Measurements from ENCODE around the gene PGAM2.

The PGAM2 gene

DNA sequence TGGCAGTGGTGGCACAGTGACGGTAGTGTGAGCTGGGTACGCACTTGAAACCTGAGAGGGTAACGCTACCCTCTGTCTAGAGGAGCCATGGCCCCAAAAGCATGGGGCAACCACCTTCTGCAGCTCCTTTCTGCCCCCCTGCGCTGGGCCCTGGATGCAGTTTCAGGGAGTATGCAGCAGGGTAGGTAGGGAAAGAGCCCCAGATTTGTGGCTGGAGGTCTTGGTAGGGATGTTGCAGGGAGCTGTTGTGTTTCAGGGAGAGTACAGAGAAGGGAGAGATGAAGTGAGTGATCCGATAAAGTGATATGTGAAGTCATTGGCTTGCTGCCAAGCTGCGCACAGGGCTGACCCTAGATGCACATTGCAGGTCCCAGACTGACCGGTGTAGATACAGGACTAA, 2.7 kb upstream of the PGAM2 start:
- peak; percentile 0 for ATAC-seq
- 0 out of 2 replicates have a peak, but pooled peaks have one; percentile 10 for TF ChIP-seq TOX (CRISPR knock-in tag; IDR thresholded peaks at IDR 0.05; ENCODE audit: borderline replicate concordance)
- peak; percentile 8; the same call in 1 of the 2 replicates for TF ChIP-seq GLIS3 (CRISPR knock-in tag; IDR thresholded peaks at IDR 0.05)
- TF ChIP-seq, protein P1, sequence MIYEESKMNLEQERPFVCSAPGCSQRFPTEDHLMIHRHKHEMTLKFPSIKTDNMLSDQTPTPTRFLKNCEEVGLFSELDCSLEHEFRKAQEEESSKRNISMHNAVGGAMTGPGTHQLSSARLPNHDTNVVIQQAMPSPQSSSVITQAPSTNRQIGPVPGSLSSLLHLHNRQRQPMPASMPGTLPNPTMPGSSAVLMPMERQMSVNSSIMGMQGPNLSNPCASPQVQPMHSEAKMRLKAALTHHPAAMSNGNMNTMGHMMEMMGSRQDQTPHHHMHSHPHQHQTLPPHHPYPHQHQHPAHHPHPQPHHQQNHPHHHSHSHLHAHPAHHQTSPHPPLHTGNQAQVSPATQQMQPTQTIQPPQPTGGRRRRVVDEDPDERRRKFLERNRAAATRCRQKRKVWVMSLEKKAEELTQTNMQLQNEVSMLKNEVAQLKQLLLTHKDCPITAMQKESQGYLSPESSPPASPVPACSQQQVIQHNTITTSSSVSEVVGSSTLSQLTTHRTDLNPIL (CRISPR knock-in tag; IDR thresholded peaks at IDR 0.05; ENCODE audit: low read depth) = 0 out of 2 replicates have a peak, but pooled peaks have one; percentile 52
- TF ChIP-seq CSDC2 (CRISPR knock-in tag; IDR thresholded peaks at IDR 0.05) = no peak
- TF ChIP-seq, protein P2, sequence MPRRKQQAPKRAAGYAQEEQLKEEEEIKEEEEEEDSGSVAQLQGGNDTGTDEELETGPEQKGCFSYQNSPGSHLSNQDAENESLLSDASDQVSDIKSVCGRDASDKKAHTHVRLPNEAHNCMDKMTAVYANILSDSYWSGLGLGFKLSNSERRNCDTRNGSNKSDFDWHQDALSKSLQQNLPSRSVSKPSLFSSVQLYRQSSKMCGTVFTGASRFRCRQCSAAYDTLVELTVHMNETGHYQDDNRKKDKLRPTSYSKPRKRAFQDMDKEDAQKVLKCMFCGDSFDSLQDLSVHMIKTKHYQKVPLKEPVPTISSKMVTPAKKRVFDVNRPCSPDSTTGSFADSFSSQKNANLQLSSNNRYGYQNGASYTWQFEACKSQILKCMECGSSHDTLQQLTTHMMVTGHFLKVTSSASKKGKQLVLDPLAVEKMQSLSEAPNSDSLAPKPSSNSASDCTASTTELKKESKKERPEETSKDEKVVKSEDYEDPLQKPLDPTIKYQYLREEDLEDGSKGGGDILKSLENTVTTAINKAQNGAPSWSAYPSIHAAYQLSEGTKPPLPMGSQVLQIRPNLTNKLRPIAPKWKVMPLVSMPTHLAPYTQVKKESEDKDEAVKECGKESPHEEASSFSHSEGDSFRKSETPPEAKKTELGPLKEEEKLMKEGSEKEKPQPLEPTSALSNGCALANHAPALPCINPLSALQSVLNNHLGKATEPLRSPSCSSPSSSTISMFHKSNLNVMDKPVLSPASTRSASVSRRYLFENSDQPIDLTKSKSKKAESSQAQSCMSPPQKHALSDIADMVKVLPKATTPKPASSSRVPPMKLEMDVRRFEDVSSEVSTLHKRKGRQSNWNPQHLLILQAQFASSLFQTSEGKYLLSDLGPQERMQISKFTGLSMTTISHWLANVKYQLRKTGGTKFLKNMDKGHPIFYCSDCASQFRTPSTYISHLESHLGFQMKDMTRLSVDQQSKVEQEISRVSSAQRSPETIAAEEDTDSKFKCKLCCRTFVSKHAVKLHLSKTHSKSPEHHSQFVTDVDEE (CRISPR knock-in tag; IDR thresholded peaks at IDR 0.05) = no peak
- TF ChIP-seq ESRRG (CRISPR knock-in tag; IDR thresholded peaks at IDR 0.05) = no peak

DNA sequence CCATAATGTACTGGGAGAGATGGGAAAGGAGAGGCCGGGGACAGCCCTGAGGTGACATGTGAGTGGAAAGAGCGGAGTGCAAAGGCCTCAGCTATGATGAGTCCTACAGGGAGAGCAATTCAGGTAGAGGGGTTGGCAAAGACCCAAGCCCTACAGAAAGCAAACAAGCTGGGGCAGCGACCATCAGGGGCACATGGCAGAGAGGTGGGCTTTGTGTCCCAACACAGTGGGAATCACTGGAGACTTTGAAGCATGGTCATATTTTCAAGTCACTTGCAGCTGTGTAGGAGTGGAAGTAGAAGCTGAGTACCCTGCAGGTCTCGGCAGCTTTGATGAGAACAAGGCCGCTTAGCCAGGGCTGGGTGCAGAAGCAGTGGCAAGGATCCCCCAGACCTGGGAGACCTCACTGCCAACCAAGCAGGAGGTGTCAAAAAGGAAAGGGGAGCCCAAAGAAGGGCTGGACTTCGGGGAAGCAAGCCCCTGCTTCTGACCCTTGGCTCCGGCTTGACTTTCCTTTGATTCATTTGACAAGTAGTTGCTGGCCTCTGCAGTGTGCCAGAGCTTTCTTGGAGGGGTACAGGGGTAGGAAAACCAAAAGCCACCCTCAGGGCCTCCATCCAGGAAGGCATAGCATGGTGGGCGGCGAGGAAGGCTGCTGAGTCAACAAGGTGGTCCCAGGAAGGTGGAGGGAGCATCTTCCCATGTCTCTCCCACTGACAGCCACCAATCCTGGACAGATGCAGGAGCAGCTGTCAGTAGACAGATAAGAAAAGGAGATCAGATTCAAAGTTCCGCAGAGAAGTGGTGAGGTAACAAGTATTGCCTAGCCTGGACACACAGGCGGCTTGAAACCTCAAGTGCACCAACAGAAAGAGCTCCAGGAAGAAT, 1.9 kb upstream of the PGAM2 start:
- no peak for TF ChIP-seq SNAI2 (CRISPR knock-in tag; IDR thresholded peaks at IDR 0.05)
- no peak for TF ChIP-seq ZFP3 (CRISPR knock-in tag; IDR thresholded peaks at IDR 0.05)
- TF ChIP-seq ZNF565 (CRISPR knock-in tag; conservative IDR thresholded peaks at IDR 0.05; ENCODE audit: low read depth) = 0 out of 2 replicates have a peak, but pooled peaks have one; percentile 71
- no peak for TF ChIP-seq ARNTL (CRISPR knock-in tag; IDR thresholded peaks at IDR 0.05; ENCODE audit: borderline replicate concordance, low read depth)
- no peak for TF ChIP-seq ISL1 (CRISPR knock-in tag; IDR thresholded peaks at IDR 0.05)
- TF ChIP-seq CSDC2 (CRISPR knock-in tag; IDR thresholded peaks at IDR 0.05) = no peak
- TF ChIP-seq ZC3H10 (CRISPR knock-in tag; IDR thresholded peaks at IDR 0.05) = peak; percentile 54
- TF ChIP-seq ESRRG (CRISPR knock-in tag; IDR thresholded peaks at IDR 0.05) = peak; percentile 80; the same call in 1 of the 2 replicates
- TF ChIP-seq GLIS3 (CRISPR knock-in tag; IDR thresholded peaks at IDR 0.05) = peak; percentile 14
- TF ChIP-seq, protein P2 (CRISPR knock-in tag; IDR thresholded peaks at IDR 0.05) = 0 out of 2 replicates have a peak, but pooled peaks have one; percentile 8
- peak; percentile 4 for ATAC-seq

DNA sequence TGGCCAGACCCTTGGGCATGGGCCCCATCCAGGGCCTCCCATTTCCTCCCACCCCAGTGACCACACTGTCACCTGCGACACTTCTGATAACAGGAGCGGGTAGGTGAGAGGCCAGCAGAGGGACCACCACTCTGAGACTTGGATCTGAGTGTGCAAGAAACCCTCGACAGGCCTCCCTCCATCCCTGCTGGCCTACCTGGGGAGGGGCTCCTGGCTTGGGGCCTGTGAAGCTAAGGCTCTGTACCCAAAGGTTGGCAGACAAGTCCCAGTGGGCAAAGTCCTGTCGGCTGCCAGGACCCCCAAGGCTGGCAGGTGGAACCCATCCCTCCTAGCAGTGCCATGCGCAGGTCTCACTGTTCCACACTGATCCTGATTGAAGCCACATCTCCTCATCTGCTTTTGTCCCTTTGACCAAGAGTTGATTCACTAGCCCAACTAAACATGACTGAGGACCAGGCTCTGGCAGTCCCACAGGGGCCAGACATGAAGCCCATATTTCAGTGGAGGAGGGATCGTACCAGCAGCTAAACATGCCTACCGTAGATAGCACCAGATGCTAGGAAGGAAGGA, 1.2 kb upstream of the PGAM2 start:
- TF ChIP-seq TOX (CRISPR knock-in tag; IDR thresholded peaks at IDR 0.05; ENCODE audit: borderline replicate concordance) (no peak), BACH2 (CRISPR knock-in tag; IDR thresholded peaks at IDR 0.05; ENCODE audit: borderline replicate concordance) (no peak), RARB (CRISPR knock-in tag; IDR thresholded peaks at IDR 0.05) (no peak), SNAI2 (CRISPR knock-in tag; IDR thresholded peaks at IDR 0.05) (no peak), ZNF565 (CRISPR knock-in tag; conservative IDR thresholded peaks at IDR 0.05; ENCODE audit: low read depth) (no peak), ZNF8 (CRISPR knock-in tag; IDR thresholded peaks at IDR 0.05) (no peak), ZFP3 (CRISPR knock-in tag; IDR thresholded peaks at IDR 0.05) (no peak)
- ATAC-seq = peak; percentile 0

DNA sequence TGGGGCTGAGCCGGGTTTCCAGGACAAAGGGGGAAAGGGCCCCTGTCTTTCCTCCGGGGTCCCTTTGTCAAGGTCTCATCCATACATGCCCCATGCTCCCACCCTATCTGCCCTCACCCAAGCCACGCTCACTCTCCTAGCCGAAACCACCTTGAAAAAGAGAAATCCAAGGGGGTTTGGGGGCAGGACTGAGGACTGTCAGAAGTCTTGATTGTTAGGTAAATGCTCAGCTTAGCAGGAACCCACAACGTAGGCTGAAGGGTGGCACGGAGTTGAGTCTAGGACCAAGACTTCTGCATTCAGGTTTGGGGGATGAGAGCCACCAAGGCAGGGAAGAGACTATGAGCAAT, 719 bp upstream of the PGAM2 start:
- no peak for ATAC-seq
- TF ChIP-seq ARNTL (CRISPR knock-in tag; IDR thresholded peaks at IDR 0.05; ENCODE audit: borderline replicate concordance, low read depth) (peak; percentile 37; the same call in 1 of the 2 replicates), OSR1 (CRISPR knock-in tag; IDR thresholded peaks at IDR 0.05) (no peak), ZNF565 (CRISPR knock-in tag; conservative IDR thresholded peaks at IDR 0.05; ENCODE audit: low read depth) (no peak), TOX (CRISPR knock-in tag; IDR thresholded peaks at IDR 0.05; ENCODE audit: borderline replicate concordance) (no peak)
- TF ChIP-seq, protein P3, sequence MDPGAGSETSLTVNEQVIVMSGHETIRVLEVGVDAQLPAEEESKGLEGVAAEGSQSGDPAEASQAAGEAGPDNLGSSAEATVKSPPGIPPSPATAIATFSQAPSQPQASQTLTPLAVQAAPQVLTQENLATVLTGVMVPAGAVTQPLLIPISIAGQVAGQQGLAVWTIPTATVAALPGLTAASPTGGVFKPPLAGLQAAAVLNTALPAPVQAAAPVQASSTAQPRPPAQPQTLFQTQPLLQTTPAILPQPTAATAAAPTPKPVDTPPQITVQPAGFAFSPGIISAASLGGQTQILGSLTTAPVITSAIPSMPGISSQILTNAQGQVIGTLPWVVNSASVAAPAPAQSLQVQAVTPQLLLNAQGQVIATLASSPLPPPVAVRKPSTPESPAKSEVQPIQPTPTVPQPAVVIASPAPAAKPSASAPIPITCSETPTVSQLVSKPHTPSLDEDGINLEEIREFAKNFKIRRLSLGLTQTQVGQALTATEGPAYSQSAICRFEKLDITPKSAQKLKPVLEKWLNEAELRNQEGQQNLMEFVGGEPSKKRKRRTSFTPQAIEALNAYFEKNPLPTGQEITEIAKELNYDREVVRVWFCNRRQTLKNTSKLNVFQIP (CRISPR knock-in tag; IDR thresholded peaks at IDR 0.05; ENCODE audit: borderline replicate concordance, low read depth) = no peak

All from SK-N-SH treated with all-trans-retinoic acid at 6 μM for 48 hours (cell line).